NB4 (cell line): Measurements from ENCODE around the gene ATP9B.

Experiments
- CTCF ChIP-seq: IDR thresholded peaks from one replicate; pipeline ENCODE4 v1.5.1; 2012; ENCODE audit warnings: low read depth, low read length
- MAX ChIP-seq: IDR thresholded peaks from 2 replicates; pipeline ENCODE4 v1.6.1; 2011; ENCODE audit warnings: low read depth, low read length
- MYC ChIP-seq: IDR thresholded peaks from 2 replicates; pipeline ENCODE4 v1.6.1; 2011; ENCODE audit warnings: low read depth, low read length
- POLR2A ChIP-seq: IDR thresholded peaks from 2 replicates; pipeline ENCODE4 v1.6.1; 2011; ENCODE audit warnings: mild to moderate bottlenecking; ENCODE audit not compliant: insufficient read length; ENCODE audit errors: extremely low read depth

- TF ChIP-seq CTCF, result no peak
- no peak for TF ChIP-seq POLR2A
- TF ChIP-seq MAX, result no peak
- TF ChIP-seq MYC, result no peak
Measured at GRCh38 chr18:79334496-79335233, 265.5 kb downstream of the ATP9B start.
